ENCODE results near the gene JCAD.

JCAD gene

GRCh38 chr10:30047430-30047829 is 12.0 kb downstream of the JCAD start:
- Histone ChIP-seq H4K91ac (ENCODE audit: low read length) (no peak overlapping the region), H3K4me2 (ENCODE audit: low read length, poor library complexity, severe bottlenecking) (no peak overlapping the region), H3K23ac (ENCODE audit: low read length in 2 of 2) (no peak overlapping the region), H3K18ac (ENCODE audit: low read depth in 1 of 2, low read length in 2 of 2) (no peak overlapping the region), H2AK5ac (ENCODE audit: low read length, severe bottlenecking) (no peak overlapping the region), H2BK5ac (ENCODE audit: low read depth, low read length, poor library complexity, severe bottlenecking) (no peak overlapping the region), H3K4me3 (ENCODE audit: insufficient read depth in 1 of 2, low read depth in 1 of 2, low read length in 2 of 2) (no peak overlapping the region), H3K79me1 (replicated peaks; ENCODE audit: low read length, poor library complexity, severe bottlenecking) (peaks cover 40% of the 10 kb centered on the region), H3K9me3 (ENCODE audit: control insufficient read depth, low read length) (no peaks in the 10 kb centered on the region), H3K14ac (ENCODE audit: low read length in 2 of 2) (no peak overlapping the region), H3K27me3 (ENCODE audit: control insufficient read depth in 1 of 2, insufficient read depth in 1 of 2, low read length in 2 of 2) (no peaks in the 10 kb centered on the region), H4K8ac (ENCODE audit: low read length) (no peak overlapping the region), H3K4me1 (ENCODE audit: control insufficient read depth, insufficient read depth, low read depth, low read length) (peaks cover 5% of the 10 kb centered on the region), H2BK12ac (ENCODE audit: low read length in 2 of 2) (no peak overlapping the region), H3K36me3 (ENCODE audit: control insufficient read depth in 1 of 2, insufficient read depth in 2 of 2, low read depth in 1 of 2, low read length in 2 of 2) (peaks cover 42 to 57% of the 10 kb centered on the region in 2 experiments), H2BK120ac (ENCODE audit: low read depth, low read length) (no peak overlapping the region), H3K4ac (ENCODE audit: low read depth in 1 of 2, low read length in 2 of 2) (no peak overlapping the region), H2AFZ (ENCODE audit: low read depth, low read length) (no peak overlapping the region), H3K9ac (ENCODE audit: low read length) (no peak overlapping the region), H2BK15ac (ENCODE audit: low read depth, poor library complexity, severe bottlenecking) (no peak overlapping the region), H3K27ac (ENCODE audit: low read length, poor library complexity, severe bottlenecking) (no peak overlapping the region)
- 98% methylated on average over 21 of the region's 21 CpGs for WGBS
- DNase-seq = no peak

GRCh38 chr10:30046476-30046875 is 12.9 kb downstream of the JCAD start:
- H3K4me1 ChIP-seq (ENCODE audit: control insufficient read depth, insufficient read depth, low read depth, low read length) = peaks cover 2% of the 10 kb centered on the region
- H3K23ac ChIP-seq (ENCODE audit: low read length in 2 of 2) = peak overlapping the region in 1 of 2 experiments; percentile 53
- H3K14ac ChIP-seq (ENCODE audit: low read length in 2 of 2) = no peak overlapping the region
- H2AFZ ChIP-seq (ENCODE audit: low read depth, low read length) = no peak overlapping the region
- no peak overlapping the region for H4K91ac ChIP-seq (ENCODE audit: low read length)
- no peaks in the 10 kb centered on the region for H3K9me3 ChIP-seq (ENCODE audit: control insufficient read depth, low read length)
- no peaks in the 10 kb centered on the region for H3K27me3 ChIP-seq (ENCODE audit: control insufficient read depth in 1 of 2, insufficient read depth in 1 of 2, low read length in 2 of 2)
- H2AK5ac ChIP-seq (ENCODE audit: low read length, severe bottlenecking) = no peak overlapping the region
- H3K27ac ChIP-seq (ENCODE audit: low read length, poor library complexity, severe bottlenecking) = no peak overlapping the region
- no peak overlapping the region for H2BK5ac ChIP-seq (ENCODE audit: low read depth, low read length, poor library complexity, severe bottlenecking)
- H3K9ac ChIP-seq (ENCODE audit: low read length) = no peak overlapping the region
- H3K18ac ChIP-seq (ENCODE audit: low read depth in 1 of 2, low read length in 2 of 2) = no peak overlapping the region
- peaks cover 44% of the 10 kb centered on the region for H3K79me1 ChIP-seq (replicated peaks; ENCODE audit: low read length, poor library complexity, severe bottlenecking)
- no peak overlapping the region for H3K4ac ChIP-seq (ENCODE audit: low read depth in 1 of 2, low read length in 2 of 2)
- H3K4me3 ChIP-seq (ENCODE audit: insufficient read depth in 1 of 2, low read depth in 1 of 2, low read length in 2 of 2) = no peak overlapping the region
- peaks cover 49 to 61% of the 10 kb centered on the region in 2 experiments for H3K36me3 ChIP-seq (ENCODE audit: control insufficient read depth in 1 of 2, insufficient read depth in 2 of 2, low read depth in 1 of 2, low read length in 2 of 2)
- H3K4me2 ChIP-seq (ENCODE audit: low read length, poor library complexity, severe bottlenecking) = no peak overlapping the region
- 100% methylated on average over 2 of the region's 3 CpGs for WGBS
- H2BK15ac ChIP-seq (ENCODE audit: low read depth, poor library complexity, severe bottlenecking) = no peak overlapping the region
- no peak for DNase-seq
- H2BK120ac ChIP-seq (ENCODE audit: low read depth, low read length) = no peak overlapping the region
- no peak overlapping the region for H2BK12ac ChIP-seq (ENCODE audit: low read length in 2 of 2)
- H4K8ac ChIP-seq (ENCODE audit: low read length) = no peak overlapping the region

GRCh38 chr10:30045961-30046360 is 13.4 kb downstream of the JCAD start:
- no peak overlapping the region for H3K23ac ChIP-seq (ENCODE audit: low read length in 2 of 2)
- H3K14ac ChIP-seq (ENCODE audit: low read length in 2 of 2) = no peak overlapping the region
- no peak overlapping the region for H2BK12ac ChIP-seq (ENCODE audit: low read length in 2 of 2)
- no peak overlapping the region for H3K9ac ChIP-seq (ENCODE audit: low read length)
- H3K4ac ChIP-seq (ENCODE audit: low read depth in 1 of 2, low read length in 2 of 2) = no peak overlapping the region
- H3K18ac ChIP-seq (ENCODE audit: low read depth in 1 of 2, low read length in 2 of 2) = no peak overlapping the region
- no peak overlapping the region for H2AFZ ChIP-seq (ENCODE audit: low read depth, low read length)
- H3K4me1 ChIP-seq (ENCODE audit: control insufficient read depth, insufficient read depth, low read depth, low read length) = no peaks in the 10 kb centered on the region
- peaks cover 46% of the 10 kb centered on the region for H3K79me1 ChIP-seq (replicated peaks; ENCODE audit: low read length, poor library complexity, severe bottlenecking)
- DNase-seq = no peak
- H3K27ac ChIP-seq (ENCODE audit: low read length, poor library complexity, severe bottlenecking) = no peak overlapping the region
- 96% methylated on average over 7 of the region's 7 CpGs for WGBS
- no peak overlapping the region for H4K8ac ChIP-seq (ENCODE audit: low read length)
- H3K4me3 ChIP-seq (ENCODE audit: insufficient read depth in 1 of 2, low read depth in 1 of 2, low read length in 2 of 2) = no peak overlapping the region
- H3K27me3 ChIP-seq (ENCODE audit: control insufficient read depth in 1 of 2, insufficient read depth in 1 of 2, low read length in 2 of 2) = no peaks in the 10 kb centered on the region
- no peak overlapping the region for H2AK5ac ChIP-seq (ENCODE audit: low read length, severe bottlenecking)
- no peak overlapping the region for H3K4me2 ChIP-seq (ENCODE audit: low read length, poor library complexity, severe bottlenecking)
- H2BK15ac ChIP-seq (ENCODE audit: low read depth, poor library complexity, severe bottlenecking) = no peak overlapping the region
- peaks cover 51 to 66% of the 10 kb centered on the region in 2 experiments for H3K36me3 ChIP-seq (ENCODE audit: control insufficient read depth in 1 of 2, insufficient read depth in 2 of 2, low read depth in 1 of 2, low read length in 2 of 2)
- H3K9me3 ChIP-seq (ENCODE audit: control insufficient read depth, low read length) = no peaks in the 10 kb centered on the region
- H2BK120ac ChIP-seq (ENCODE audit: low read depth, low read length) = no peak overlapping the region
- H4K91ac ChIP-seq (ENCODE audit: low read length) = no peak overlapping the region
- H2BK5ac ChIP-seq (ENCODE audit: low read depth, low read length, poor library complexity, severe bottlenecking) = no peak overlapping the region

GRCh38 chr10:30043476-30044270 is 15.7 kb downstream of the JCAD start:
- Histone ChIP-seq H3K4me3 (ENCODE audit: insufficient read depth in 1 of 2, low read depth in 1 of 2, low read length in 2 of 2) (no peak overlapping the region), H2BK5ac (ENCODE audit: low read depth, low read length, poor library complexity, severe bottlenecking) (no peak overlapping the region), H2BK12ac (ENCODE audit: low read length in 2 of 2) (no peak overlapping the region), H3K4ac (ENCODE audit: low read depth in 1 of 2, low read length in 2 of 2) (no peak overlapping the region), H3K4me2 (ENCODE audit: low read length, poor library complexity, severe bottlenecking) (no peak overlapping the region), H2AFZ (ENCODE audit: low read depth, low read length) (no peak overlapping the region), H3K36me3 (ENCODE audit: control insufficient read depth in 1 of 2, insufficient read depth in 2 of 2, low read depth in 1 of 2, low read length in 2 of 2) (peaks cover 71 to 88% of the 10 kb centered on the region in 2 experiments), H3K9me3 (ENCODE audit: control insufficient read depth, low read length) (no peaks in the 10 kb centered on the region), H2BK120ac (ENCODE audit: low read depth, low read length) (no peak overlapping the region), H3K27ac (ENCODE audit: low read length, poor library complexity, severe bottlenecking) (no peak overlapping the region), H3K18ac (ENCODE audit: low read depth in 1 of 2, low read length in 2 of 2) (no peak overlapping the region), H3K4me1 (ENCODE audit: control insufficient read depth, insufficient read depth, low read depth, low read length) (peaks cover 2% of the 10 kb centered on the region), H3K27me3 (ENCODE audit: control insufficient read depth in 1 of 2, insufficient read depth in 1 of 2, low read length in 2 of 2) (no peaks in the 10 kb centered on the region), H4K91ac (ENCODE audit: low read length) (no peak overlapping the region), H3K23ac (ENCODE audit: low read length in 2 of 2) (no peak overlapping the region), H2AK5ac (ENCODE audit: low read length, severe bottlenecking) (no peak overlapping the region), H4K8ac (ENCODE audit: low read length) (no peak overlapping the region), H3K79me1 (replicated peaks; ENCODE audit: low read length, poor library complexity, severe bottlenecking) (peaks cover 57% of the 10 kb centered on the region), H2BK15ac (ENCODE audit: low read depth, poor library complexity, severe bottlenecking) (no peak overlapping the region), H3K14ac (ENCODE audit: low read length in 2 of 2) (no peak overlapping the region), H3K9ac (ENCODE audit: low read length) (no peak overlapping the region)
- DNase-seq = no peak
- whole genome bisulfite sequencing = 53% methylated on average over 5 of the region's 5 CpGs
